K562 (cell line): Measurements from ENCODE around the gene TMEM138. TPM values are rescaled to one million over a fixed set of nuclear protein-coding genes. Genes with fewer than 3 reads are reported as not detected.

Experiments
- CBFA2T2 ChIP-seq: fragments of 450-650 bp; conservative IDR thresholded peaks from 2 replicates; pipeline ENCODE4 v1.6.1; 2017; ENCODE audit warnings: mild to moderate bottlenecking
- CCNT2 ChIP-seq: IDR thresholded peaks from 2 replicates; pipeline ENCODE4 v1.6.1; 2011; ENCODE audit warnings: borderline replicate concordance, low read depth, mild to moderate bottlenecking, moderate library complexity, mixed read lengths, low read length; ENCODE audit not compliant: insufficient read length; ENCODE audit errors: extremely low read depth
- EGR1 ChIP-seq: fragments of 450-650 bp; conservative IDR thresholded peaks from 2 replicates; pipeline ENCODE4 v1.6.1; 2017; ENCODE audit warnings: mild to moderate bottlenecking
- GABPA ChIP-seq: fragments of 200-800 bp; sonication (Bioruptor generic); conservative IDR thresholded peaks from 2 replicates; pipeline ENCODE4 v1.6.1; 2016; ENCODE audit warnings: low read depth, missing genetic modification characterization, missing compliant biosample characterization
- GTF2F1 ChIP-seq: IDR thresholded peaks from 2 replicates; pipeline ENCODE4 v1.6.1; 2011; ENCODE audit warnings: low read depth, low read length, improper control_type of control experiment
- IFI16 ChIP-seq: fragments of 250-450 bp; sonication (Bioruptor Pico); IDR thresholded peaks from 2 replicates; pipeline ENCODE4 v2.1.2; 2022; ENCODE audit warnings: mild to moderate bottlenecking, inconsistent platforms
- IRF2 ChIP-seq: sonication (generic); formaldehyde crosslinking; IDR thresholded peaks from 2 replicates; pipeline ENCODE4 v1.8.1; 2022; ENCODE audit warnings: mild to moderate bottlenecking, missing genetic modification reagents
- LCOR ChIP-seq: sonication (generic); formaldehyde crosslinking; IDR thresholded peaks from 2 replicates; pipeline ENCODE4 v1.8.0; 2022; ENCODE audit warnings: mild to moderate bottlenecking, missing genetic modification reagents
- NCOA6 ChIP-seq: fragments of 450-650 bp; IDR thresholded peaks from 2 replicates; pipeline ENCODE4 v1.6.1; 2017; ENCODE audit warnings: mild to moderate bottlenecking
- PHF8 ChIP-seq: fragments of 200-600 bp; sonication (generic); IDR thresholded peaks from 2 replicates; pipeline ENCODE4 v1.6.1; 2012; ENCODE audit warnings: mixed run types, mild to moderate bottlenecking, inconsistent platforms, low read length, moderate library complexity, borderline replicate concordance
- PML ChIP-seq: IDR thresholded peaks from 2 replicates; pipeline ENCODE4 v1.6.1; 2012; ENCODE audit warnings: low read length, inconsistent platforms
- RBM17 ChIP-seq: fragments of 200-400 bp; formaldehyde crosslinking; IDR thresholded peaks from 2 replicates; pipeline ENCODE4 v1.6.1; 2017; ENCODE audit warnings: low read depth, mild to moderate bottlenecking, low read length, borderline replicate concordance
- SETDB1 ChIP-seq: IDR thresholded peaks from one replicate; pipeline ENCODE4 v1.6.1; 2012; ENCODE audit warnings: low read length, control low read depth, inconsistent platforms
- SNIP1 ChIP-seq: fragments of 450-650 bp; IDR thresholded peaks from 2 replicates; pipeline ENCODE4 v1.7.1; 2017; ENCODE audit warnings: low read depth, mild to moderate bottlenecking
- TARDBP ChIP-seq: fragments of 450-650 bp; IDR thresholded peaks from 2 replicates; pipeline ENCODE4 v1.6.1; 2016
- TGIF2 ChIP-seq: sonication (generic); formaldehyde crosslinking; IDR thresholded peaks from 2 replicates; pipeline ENCODE4 v1.8.1; 2022; ENCODE audit warnings: mild to moderate bottlenecking, missing genetic modification reagents, moderate library complexity
- USF2 ChIP-seq: sonication (generic); formaldehyde crosslinking; IDR thresholded peaks from 2 replicates; pipeline ENCODE4 v1.5.0; 2020; ENCODE audit warnings: missing genetic modification reagents
- polyA plus RNA-seq, 8 experiments: library from polyadenylated mRNA; depleted of rRNA in 4 of 8; stranded (reverse) in 5 of 8; unstranded in 3 of 8; fragments of >200 nt; fragmentation: Nextera tagmentation in 2 of 8; fragmentation: Illumina TruSeq in 1 of 8; extraction: Ambion mirVana in 2 of 8; extraction: Trizol in 1 of 8; gene quantifications; 2 replicates each; pipeline versions ENCODE4 v1.2.1 to v1.2.3, GENCODE V29; 2011 to 2014; ENCODE audit warnings: inconsistent platforms in 1 of 8, missing spikeins in 1 of 8
- total RNA-seq, 7 experiments: library from RNA; depleted of rRNA in 6 of 7; stranded (reverse); fragments of >200 nt in 6 of 7; fragmentation: Illumina TruSeq in 2 of 7; extraction: Trizol in 2 of 7; gene quantifications; 2 replicates each; pipeline versions ENCODE4 v1.2.1 to v1.2.3, GENCODE V29; 2011 to 2021; ENCODE audit warnings: low replicate concordance in 1 of 7
- TF ChIP-seq, protein P1 (sequence below): fragments of 450-650 bp; IDR thresholded peaks from 2 replicates; pipeline ENCODE4 v1.6.1; 2018; ENCODE audit warnings: mild to moderate bottlenecking, low read depth; ENCODE audit not compliant: partially characterized antibody
- TF ChIP-seq, protein P2 (sequence below): fragments of 200-800 bp; sonication (Bioruptor generic); IDR thresholded peaks from 2 replicates; pipeline ENCODE4 v1.6.1; 2017; ENCODE audit warnings: missing genetic modification characterization, missing compliant biosample characterization
- TF ChIP-seq, protein P3 (sequence below): sonication (generic); formaldehyde crosslinking; IDR thresholded peaks from 2 replicates; pipeline ENCODE4 v1.9.0; 2022; ENCODE audit warnings: mild to moderate bottlenecking, missing genetic modification reagents

TMEM138 gene
- total and polyA plus RNA-seq, 9 of the 15 experiments (the other 6 are each of a cell fraction or from before 2014, with no cell fraction given) = 23.2 to 168 (median 63.1) TPM

GRCh38 chr11:61332797-61333549 is 29.2 kb upstream of the TMEM138 start, which contains the start of the genes DDB1 and TKFC (continued):
- TF ChIP-seq, protein P1, sequence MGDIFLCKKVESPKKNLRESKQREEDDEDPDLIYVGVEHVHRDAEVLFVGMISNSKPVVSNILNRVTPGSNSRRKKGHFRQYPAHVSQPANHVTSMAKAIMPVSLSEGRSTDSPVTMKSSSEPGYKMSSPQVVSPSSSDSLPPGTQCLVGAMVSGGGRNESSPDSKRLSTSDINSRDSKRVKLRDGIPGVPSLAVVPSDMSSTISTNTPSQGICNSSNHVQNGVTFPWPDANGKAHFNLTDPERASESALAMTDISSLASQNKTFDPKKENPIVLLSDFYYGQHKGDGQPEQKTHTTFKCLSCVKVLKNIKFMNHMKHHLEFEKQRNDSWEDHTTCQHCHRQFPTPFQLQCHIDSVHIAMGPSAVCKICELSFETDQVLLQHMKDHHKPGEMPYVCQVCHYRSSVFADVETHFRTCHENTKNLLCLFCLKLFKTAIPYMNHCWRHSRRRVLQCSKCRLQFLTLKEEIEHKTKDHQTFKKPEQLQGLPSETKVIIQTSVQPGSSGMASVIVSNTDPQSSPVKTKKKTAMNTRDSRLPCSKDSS = no peak
- no peak for TF ChIP-seq IFI16
- TF ChIP-seq, protein P2, sequence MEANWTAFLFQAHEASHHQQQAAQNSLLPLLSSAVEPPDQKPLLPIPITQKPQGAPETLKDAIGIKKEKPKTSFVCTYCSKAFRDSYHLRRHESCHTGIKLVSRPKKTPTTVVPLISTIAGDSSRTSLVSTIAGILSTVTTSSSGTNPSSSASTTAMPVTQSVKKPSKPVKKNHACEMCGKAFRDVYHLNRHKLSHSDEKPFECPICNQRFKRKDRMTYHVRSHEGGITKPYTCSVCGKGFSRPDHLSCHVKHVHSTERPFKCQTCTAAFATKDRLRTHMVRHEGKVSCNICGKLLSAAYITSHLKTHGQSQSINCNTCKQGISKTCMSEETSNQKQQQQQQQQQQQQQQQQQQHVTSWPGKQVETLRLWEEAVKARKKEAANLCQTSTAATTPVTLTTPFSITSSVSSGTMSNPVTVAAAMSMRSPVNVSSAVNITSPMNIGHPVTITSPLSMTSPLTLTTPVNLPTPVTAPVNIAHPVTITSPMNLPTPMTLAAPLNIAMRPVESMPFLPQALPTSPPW (CRISPR knock-in tag) = peak; percentile 47; the same call in 1 of the 2 replicates
- TF ChIP-seq USF2 = no peak
- no peak for TF ChIP-seq IRF2 (CRISPR knock-in tag)
- 0 out of 2 replicates have a peak, but pooled peaks have one; percentile 45 for TF ChIP-seq TGIF2
- TF ChIP-seq CCNT2 = peak; percentile 92
- no peak for TF ChIP-seq CBFA2T2
- TF ChIP-seq EGR1 = peak; percentile 62; the same call in 1 of the 2 replicates
- TF ChIP-seq, protein P3, sequence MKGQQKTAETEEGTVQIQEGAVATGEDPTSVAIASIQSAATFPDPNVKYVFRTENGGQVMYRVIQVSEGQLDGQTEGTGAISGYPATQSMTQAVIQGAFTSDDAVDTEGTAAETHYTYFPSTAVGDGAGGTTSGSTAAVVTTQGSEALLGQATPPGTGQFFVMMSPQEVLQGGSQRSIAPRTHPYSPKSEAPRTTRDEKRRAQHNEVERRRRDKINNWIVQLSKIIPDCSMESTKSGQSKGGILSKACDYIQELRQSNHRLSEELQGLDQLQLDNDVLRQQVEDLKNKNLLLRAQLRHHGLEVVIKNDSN (CRISPR knock-in tag) = peak; percentile 60
- TF ChIP-seq SNIP1 = peak; percentile 89
- TF ChIP-seq GTF2F1 = peak; percentile 75; the same call in 1 of the 2 replicates
- TF ChIP-seq LCOR = peak; percentile 88
- TF ChIP-seq TARDBP = peak; percentile 16; the same call in 1 of the 2 replicates
- TF ChIP-seq SETDB1 = peak; percentile 32
- TF ChIP-seq PML = peak; percentile 50
- TF ChIP-seq PHF8 = peak; percentile 95
- peak; percentile 73 for TF ChIP-seq GABPA (tag)
- TF ChIP-seq RBM17 = no peak
- TF ChIP-seq NCOA6 = no peak
